HFFc6 (cell line): ENCODE data around the gene TPI1. TPM values are rescaled to one million over a fixed set of nuclear protein-coding genes. Genes with fewer than 3 reads are reported as not detected.

Experiments used
- DNase-seq: peaks from one replicate; pipeline ENCODE4 v3.0.0-alpha.2; 2018
- H3K27ac Mint-ChIP-seq: 2 replicates; pipeline ENCODE4 v1.8.0; 2020; ENCODE audit warnings: mild to moderate bottlenecking, mixed read lengths
- H3K27me3 Mint-ChIP-seq: 2 replicates; pipeline ENCODE4 v1.8.0; 2021; ENCODE audit warnings: mild to moderate bottlenecking, moderate library complexity, mixed read lengths; ENCODE audit not compliant: insufficient read depth
- H3K36me3 Mint-ChIP-seq: 2 replicates; pipeline ENCODE4 v1.8.0; 2021; ENCODE audit warnings: low read depth, mixed read lengths
- H3K4me1 Mint-ChIP-seq: 2 replicates; pipeline ENCODE4 v1.8.0; 2020; ENCODE audit warnings: low read depth, mixed read lengths
- H3K4me3 Mint-ChIP-seq: 2 replicates; pipeline ENCODE4 v1.8.0; 2020; ENCODE audit warnings: mild to moderate bottlenecking, moderate library complexity, mixed read lengths
- H3K9me3 Mint-ChIP-seq: 2 replicates; pipeline ENCODE4 v1.8.0; 2020; ENCODE audit warnings: mild to moderate bottlenecking, mixed read lengths
- total RNA-seq, 6 experiments: library from RNA; stranded (reverse); fragmentation: NEBNext Ultra II Directional; extraction: Animal tissue kit (Norgen Biotek cat#: 25700); gene quantifications; 2 replicates in 1 of 6; 3 replicates in 5 of 6; pipeline ENCODE4 v1.2.3, GENCODE V29; 2021
- TF ChIP-seq, protein P1 (sequence below): fragments of 200-600 bp; sonication (generic); IDR thresholded peaks from 2 replicates; pipeline ENCODE4 v1.5.0; 2021; ENCODE audit warnings: antibody characterized with exemption, mild to moderate bottlenecking

TPI1 gene
- total RNA-seq, 6 experiments from 2014 or later = 853 to 931 (median 870) TPM

DNA sequence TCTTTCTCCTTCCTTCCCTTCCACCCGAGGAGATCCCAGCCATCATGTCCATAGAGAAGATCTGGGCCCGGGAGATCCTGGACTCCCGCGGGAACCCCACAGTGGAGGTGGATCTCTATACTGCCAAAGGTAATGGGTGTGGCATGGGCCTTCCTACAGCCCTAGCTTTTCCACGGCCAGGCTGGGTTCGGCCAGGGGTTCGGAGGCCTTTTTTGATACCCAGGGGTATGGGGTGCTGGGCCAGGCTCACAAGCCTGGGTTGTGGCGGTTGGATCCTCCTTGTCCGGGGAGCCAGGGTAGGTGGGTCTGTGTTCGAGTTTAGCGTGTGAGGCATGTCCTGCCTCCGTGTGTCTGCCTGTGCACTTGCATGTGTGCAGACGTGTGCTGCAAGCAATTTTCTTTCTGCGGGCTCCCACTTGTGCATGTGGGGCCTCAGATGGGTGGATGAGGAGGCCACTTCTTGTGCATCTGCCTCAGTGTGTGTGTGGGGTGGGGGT, 48.5 kb downstream of the TPI1 start:
- Mint-ChIP-seq H3K9me3 (no peaks in the 10 kb centered on the region), H3K4me3 (peak overlapping the region; percentile 94), H3K27me3 (peaks cover 4% of the 10 kb centered on the region), H3K27ac (no peak overlapping the region), H3K36me3 (peaks cover 4% of the 10 kb centered on the region; the same call in 1 of the 2 replicates), H3K4me1 (peaks cover 37% of the 10 kb centered on the region)
- DNase-seq = no peak
- TF ChIP-seq, protein P1, sequence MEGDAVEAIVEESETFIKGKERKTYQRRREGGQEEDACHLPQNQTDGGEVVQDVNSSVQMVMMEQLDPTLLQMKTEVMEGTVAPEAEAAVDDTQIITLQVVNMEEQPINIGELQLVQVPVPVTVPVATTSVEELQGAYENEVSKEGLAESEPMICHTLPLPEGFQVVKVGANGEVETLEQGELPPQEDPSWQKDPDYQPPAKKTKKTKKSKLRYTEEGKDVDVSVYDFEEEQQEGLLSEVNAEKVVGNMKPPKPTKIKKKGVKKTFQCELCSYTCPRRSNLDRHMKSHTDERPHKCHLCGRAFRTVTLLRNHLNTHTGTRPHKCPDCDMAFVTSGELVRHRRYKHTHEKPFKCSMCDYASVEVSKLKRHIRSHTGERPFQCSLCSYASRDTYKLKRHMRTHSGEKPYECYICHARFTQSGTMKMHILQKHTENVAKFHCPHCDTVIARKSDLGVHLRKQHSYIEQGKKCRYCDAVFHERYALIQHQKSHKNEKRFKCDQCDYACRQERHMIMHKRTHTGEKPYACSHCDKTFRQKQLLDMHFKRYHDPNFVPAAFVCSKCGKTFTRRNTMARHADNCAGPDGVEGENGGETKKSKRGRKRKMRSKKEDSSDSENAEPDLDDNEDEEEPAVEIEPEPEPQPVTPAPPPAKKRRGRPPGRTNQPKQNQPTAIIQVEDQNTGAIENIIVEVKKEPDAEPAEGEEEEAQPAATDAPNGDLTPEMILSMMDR = no peak

GRCh38 chr12:6916426-6917200, 49.3 kb downstream of the TPI1 start:
- TF ChIP-seq, protein P1 = no peak
- no peak for DNase-seq
- peaks cover 4% of the 10 kb centered on the region; the same call in 1 of the 2 replicates for H3K36me3 Mint-ChIP-seq
- H3K4me3 Mint-ChIP-seq = peak overlapping the region; percentile 36; the same call in 1 of the 2 replicates
- peak overlapping the region; percentile 57; the same call in 1 of the 2 replicates for H3K27ac Mint-ChIP-seq
- peaks cover 4% of the 10 kb centered on the region for H3K27me3 Mint-ChIP-seq
- no peaks in the 10 kb centered on the region for H3K9me3 Mint-ChIP-seq
- H3K4me1 Mint-ChIP-seq = peaks cover 37% of the 10 kb centered on the region

DNA sequence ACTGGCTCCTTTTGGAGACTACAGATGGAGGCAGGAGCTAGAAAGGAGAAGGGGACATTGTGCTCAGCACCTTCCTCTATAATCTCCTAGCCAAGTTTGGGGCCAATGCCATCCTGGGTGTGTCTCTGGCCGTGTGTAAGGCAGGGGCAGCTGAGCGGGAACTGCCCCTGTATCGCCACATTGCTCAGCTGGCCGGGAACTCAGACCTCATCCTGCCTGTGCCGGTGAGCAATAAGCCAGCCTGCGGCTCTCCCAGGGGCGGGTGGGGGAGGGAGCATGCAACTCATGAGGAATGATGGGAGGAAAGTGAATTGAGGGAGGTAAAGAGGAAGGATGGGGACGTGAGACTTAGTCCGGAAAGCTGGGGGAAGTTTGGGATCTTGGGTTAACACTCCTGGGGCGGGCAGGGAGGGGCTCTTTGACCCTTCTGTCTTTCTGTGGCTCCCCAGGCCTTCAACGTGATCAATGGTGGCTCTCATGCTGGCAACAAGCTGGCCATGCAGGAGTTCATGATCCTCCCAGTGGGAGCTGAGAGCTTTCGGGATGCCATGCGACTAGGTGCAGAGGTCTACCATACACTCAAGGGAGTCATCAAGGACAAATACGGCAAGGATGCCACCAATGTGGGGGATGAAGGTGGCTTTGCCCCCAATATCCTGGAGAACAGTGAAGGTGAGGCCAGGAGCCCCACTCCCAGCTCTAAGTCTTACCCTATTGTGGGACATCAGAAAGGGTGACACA, 50.3 kb downstream of the TPI1 start:
- Mint-ChIP-seq H3K4me3 (no peak overlapping the region), H3K9me3 (no peaks in the 10 kb centered on the region), H3K27me3 (peaks cover 4% of the 10 kb centered on the region), H3K27ac (peak overlapping the region; percentile 57; the same call in 1 of the 2 replicates), H3K36me3 (peaks cover 4% of the 10 kb centered on the region; the same call in 1 of the 2 replicates), H3K4me1 (peaks cover 37% of the 10 kb centered on the region)
- TF ChIP-seq, protein P1 = no peak
- no peak for DNase-seq

DNA sequence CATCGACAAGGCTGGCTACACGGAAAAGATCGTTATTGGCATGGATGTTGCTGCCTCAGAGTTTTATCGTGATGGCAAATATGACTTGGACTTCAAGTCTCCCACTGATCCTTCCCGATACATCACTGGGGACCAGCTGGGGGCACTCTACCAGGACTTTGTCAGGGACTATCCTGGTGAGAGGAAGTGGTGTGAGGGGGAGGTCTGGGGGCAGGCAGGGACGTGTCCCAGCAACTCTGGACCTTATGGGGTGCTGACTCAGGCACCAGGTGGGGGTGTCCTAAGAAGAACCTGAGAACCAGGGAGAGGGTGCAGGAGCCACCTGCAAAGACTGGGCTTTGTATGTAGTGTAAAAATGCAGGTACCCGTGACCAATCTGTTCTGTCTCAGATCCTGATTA, 52.3 kb downstream of the TPI1 start:
- H3K9me3 Mint-ChIP-seq = no peaks in the 10 kb centered on the region
- H3K36me3 Mint-ChIP-seq = peaks cover 4% of the 10 kb centered on the region; the same call in 1 of the 2 replicates

More for the DNA sequence above, 52.3 kb downstream of the TPI1 start:
- no peak overlapping the region for H3K4me3 Mint-ChIP-seq
- H3K4me1 Mint-ChIP-seq = peaks cover 41% of the 10 kb centered on the region
- TF ChIP-seq, protein P1 = peak; percentile 19; the same call in 1 of the 2 replicates
- no peaks in the 10 kb centered on the region; the same call in 1 of the 2 replicates for H3K27me3 Mint-ChIP-seq
- DNase-seq = no peak
- H3K27ac Mint-ChIP-seq = no peak overlapping the region

Other genes with a start within 250 kb of the TPI1 start
- not detected for gene LPAR5, start 231.6 kb upstream of the TPI1 start, total RNA-seq
- gene ACRBP, start 220.1 kb upstream of the TPI1 start, total RNA-seq = not detected
- 10 to 100 TPM; 19.7 to 26.8 (median 21.7) TPM for gene ING4, start 204.4 kb upstream of the TPI1 start, total RNA-seq
- gene ZNF384, start 178.2 kb upstream of the TPI1 start, total RNA-seq = 10 to 100 TPM; 32.8 to 43.9 (median 41.1) TPM
- 1 to 10 TPM; 2.6 to 4.6 (median 3.8) TPM for gene PIANP, start 166.7 kb upstream of the TPI1 start, total RNA-seq
- 100 to 1,000 TPM; 103 to 122 (median 108) TPM for gene COPS7A, start 143.5 kb upstream of the TPI1 start, total RNA-seq
- 100 to 1,000 TPM; 273 to 329 (median 298) TPM for gene MLF2, start 114.4 kb upstream of the TPI1 start, total RNA-seq
- gene PTMS, start 101.2 kb upstream of the TPI1 start, total RNA-seq = 100 to 1,000 TPM; 423 to 607 (median 561) TPM
- under 1 TPM; 0.15 to 0.64 (median 0.50) TPM for gene LAG3, start 95.0 kb upstream of the TPI1 start, total RNA-seq
- under 1 TPM in 3 of 6 experiments, not detected in 3; 0.11 to 0.25 (median 0.11) TPM for gene CD4, start 78.0 kb upstream of the TPI1 start, total RNA-seq
- gene GPR162, start 45.7 kb upstream of the TPI1 start, total RNA-seq = 1 to 10 TPM in 5 of 6 experiments, under 1 TPM in 1; 0.78 to 3.1 (median 2.6) TPM
- gene P3H3, start 39.1 kb upstream of the TPI1 start, total RNA-seq = 100 to 1,000 TPM in 4 of 6 experiments, 10 to 100 TPM in 2; 94.0 to 109 (median 103) TPM
- 1 to 10 TPM; 4.3 to 7.2 (median 6.3) TPM for gene GNB3, start 26.6 kb upstream of the TPI1 start, total RNA-seq
- 10 to 100 TPM; 24.0 to 62.5 (median 56.3) TPM for gene CDCA3, start 16.2 kb upstream of the TPI1 start, total RNA-seq
- gene USP5, start 15.4 kb upstream of the TPI1 start, total RNA-seq = 100 to 1,000 TPM; 149 to 211 (median 182) TPM
- gene SPSB2, start 5.8 kb downstream of the TPI1 start, total RNA-seq = 10 to 100 TPM; 12.1 to 13.9 (median 13.0) TPM
- gene LRRC23, start 37.3 kb downstream of the TPI1 start, total RNA-seq = 1 to 10 TPM; 5.5 to 7.9 (median 6.6) TPM
- gene ENO2, start 47.0 kb downstream of the TPI1 start, total RNA-seq = 10 to 100 TPM; 18.9 to 26.9 (median 24.7) TPM
- 100 to 1,000 TPM in 4 of 6 experiments, 10 to 100 TPM in 2; 96.8 to 120 (median 107) TPM for gene ATN1, start 60.4 kb downstream of the TPI1 start, total RNA-seq
- gene RNU7-1, start 76.3 kb downstream of the TPI1 start, total RNA-seq = not detected
- gene C12orf57, start 76.5 kb downstream of the TPI1 start, total RNA-seq = 100 to 1,000 TPM; 115 to 131 (median 123) TPM
- not detected for gene PTPN6, start 83.8 kb downstream of the TPI1 start, total RNA-seq
- gene PHB2, start 103.1 kb downstream of the TPI1 start, total RNA-seq = 100 to 1,000 TPM; 160 to 198 (median 182) TPM
- gene EMG1, start 103.4 kb downstream of the TPI1 start, total RNA-seq = 10 to 100 TPM; 64.9 to 83.7 (median 75.6) TPM
- gene LPCAT3, start 150.9 kb downstream of the TPI1 start, total RNA-seq = 10 to 100 TPM; 17.4 to 28.4 (median 21.6) TPM
- gene C1S, start 193.2 kb downstream of the TPI1 start, total RNA-seq = 10 to 100 TPM; 21.9 to 30.8 (median 30.2) TPM
- 10 to 100 TPM in 5 of 6 experiments, 1 to 10 TPM in 1; 9.3 to 43.4 (median 36.0) TPM for gene C1R, start 224.9 kb downstream of the TPI1 start, total RNA-seq
- gene C1RL, start 241.7 kb downstream of the TPI1 start, total RNA-seq = 10 to 100 TPM in 5 of 6 experiments, 1 to 10 TPM in 1; 8.5 to 20.0 (median 15.8) TPM